ENCODE data around the gene NET1.

The NET1 gene

DNA sequence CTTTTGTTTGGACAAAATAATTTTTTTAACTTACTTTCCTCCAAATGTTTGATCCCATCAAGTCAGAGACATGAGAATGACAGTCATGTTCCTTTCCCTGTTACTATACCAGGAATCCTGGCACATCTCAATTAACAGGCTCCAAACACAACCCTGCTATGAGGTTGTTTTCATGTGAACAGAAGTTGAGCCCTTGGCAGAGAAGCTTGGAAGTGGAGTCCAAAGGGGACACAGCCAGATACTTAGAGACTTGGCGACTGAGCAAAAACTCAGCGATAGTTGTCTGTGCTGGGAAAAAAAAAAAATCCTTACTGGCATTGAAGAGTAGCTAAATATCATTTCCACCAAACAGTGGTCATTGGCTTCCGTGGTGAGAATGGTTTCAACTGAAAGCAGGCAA is 20.6 kb upstream of the NET1 start:
- no peaks in the 10 kb centered on the region for H4K20me1 ChIP-seq (ENCODE audit: insufficient read depth, low read length)
- no peak for TF ChIP-seq EZH2 (IDR thresholded peaks at IDR 0.05; ENCODE audit: borderline replicate concordance, low read length)
- TF ChIP-seq, protein P1, sequence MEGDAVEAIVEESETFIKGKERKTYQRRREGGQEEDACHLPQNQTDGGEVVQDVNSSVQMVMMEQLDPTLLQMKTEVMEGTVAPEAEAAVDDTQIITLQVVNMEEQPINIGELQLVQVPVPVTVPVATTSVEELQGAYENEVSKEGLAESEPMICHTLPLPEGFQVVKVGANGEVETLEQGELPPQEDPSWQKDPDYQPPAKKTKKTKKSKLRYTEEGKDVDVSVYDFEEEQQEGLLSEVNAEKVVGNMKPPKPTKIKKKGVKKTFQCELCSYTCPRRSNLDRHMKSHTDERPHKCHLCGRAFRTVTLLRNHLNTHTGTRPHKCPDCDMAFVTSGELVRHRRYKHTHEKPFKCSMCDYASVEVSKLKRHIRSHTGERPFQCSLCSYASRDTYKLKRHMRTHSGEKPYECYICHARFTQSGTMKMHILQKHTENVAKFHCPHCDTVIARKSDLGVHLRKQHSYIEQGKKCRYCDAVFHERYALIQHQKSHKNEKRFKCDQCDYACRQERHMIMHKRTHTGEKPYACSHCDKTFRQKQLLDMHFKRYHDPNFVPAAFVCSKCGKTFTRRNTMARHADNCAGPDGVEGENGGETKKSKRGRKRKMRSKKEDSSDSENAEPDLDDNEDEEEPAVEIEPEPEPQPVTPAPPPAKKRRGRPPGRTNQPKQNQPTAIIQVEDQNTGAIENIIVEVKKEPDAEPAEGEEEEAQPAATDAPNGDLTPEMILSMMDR (IDR thresholded peaks at IDR 0.05; ENCODE audit: low read length): no peak
- no peak overlapping the region for H3K4me3 ChIP-seq (ENCODE audit: low read depth, low read length, poor library complexity, severe bottlenecking)

GRCh38 chr10:5393529-5393928 is 18.8 kb upstream of the NET1 start:
- Histone ChIP-seq H3K9ac (ENCODE audit: low read length) (no peak overlapping the region), H2AFZ (ENCODE audit: low read length) (no peak overlapping the region), H3K9me2 (ENCODE audit: low read depth, low read length) (no peaks in the 10 kb centered on the region), H3K27ac (ENCODE audit: low read depth, low read length, poor library complexity, severe bottlenecking) (no peak overlapping the region), H3K27me3 (ENCODE audit: insufficient read depth, low read length) (no peaks in the 10 kb centered on the region), H3K9me3 (ENCODE audit: low read length) (peaks cover 10% of the 10 kb centered on the region), H3K4me2 (ENCODE audit: low read length) (no peak overlapping the region), H3K36me3 (ENCODE audit: insufficient read depth, low read length) (no peaks in the 10 kb centered on the region), H3K4me3 (ENCODE audit: low read depth, low read length, poor library complexity, severe bottlenecking) (no peak overlapping the region), H3K4me1 (ENCODE audit: insufficient read depth, low read length, severe bottlenecking) (no peaks in the 10 kb centered on the region), H3K79me2 (ENCODE audit: insufficient read depth, low read length) (no peaks in the 10 kb centered on the region), H3F3A (ENCODE audit: insufficient read depth, low read length) (no peaks in the 10 kb centered on the region), H4K20me1 (ENCODE audit: insufficient read depth, low read length) (no peaks in the 10 kb centered on the region)
- TF ChIP-seq, protein P1 (IDR thresholded peaks at IDR 0.05; ENCODE audit: low read length): no peak
- TF ChIP-seq EZH2 (IDR thresholded peaks at IDR 0.05; ENCODE audit: borderline replicate concordance, low read length): no peak

More for the DNA sequence above, 20.6 kb upstream of the NET1 start:
- no peak overlapping the region for H3K4me2 ChIP-seq (ENCODE audit: low read length)
- H3K9me3 ChIP-seq (ENCODE audit: low read length): peaks cover 10% of the 10 kb centered on the region
- H3K79me2 ChIP-seq (ENCODE audit: insufficient read depth, low read length): no peaks in the 10 kb centered on the region
- H2AFZ ChIP-seq (ENCODE audit: low read length): no peak overlapping the region
- no peaks in the 10 kb centered on the region for H3K36me3 ChIP-seq (ENCODE audit: insufficient read depth, low read length)
- no peaks in the 10 kb centered on the region for H3K4me1 ChIP-seq (ENCODE audit: insufficient read depth, low read length, severe bottlenecking)
- H3F3A ChIP-seq (ENCODE audit: insufficient read depth, low read length): no peaks in the 10 kb centered on the region
- no peaks in the 10 kb centered on the region for H3K27me3 ChIP-seq (ENCODE audit: insufficient read depth, low read length)
- H3K27ac ChIP-seq (ENCODE audit: low read depth, low read length, poor library complexity, severe bottlenecking): no peak overlapping the region
- no peak overlapping the region for H3K9ac ChIP-seq (ENCODE audit: low read length)
- H3K9me2 ChIP-seq (ENCODE audit: low read depth, low read length): no peaks in the 10 kb centered on the region

DNA sequence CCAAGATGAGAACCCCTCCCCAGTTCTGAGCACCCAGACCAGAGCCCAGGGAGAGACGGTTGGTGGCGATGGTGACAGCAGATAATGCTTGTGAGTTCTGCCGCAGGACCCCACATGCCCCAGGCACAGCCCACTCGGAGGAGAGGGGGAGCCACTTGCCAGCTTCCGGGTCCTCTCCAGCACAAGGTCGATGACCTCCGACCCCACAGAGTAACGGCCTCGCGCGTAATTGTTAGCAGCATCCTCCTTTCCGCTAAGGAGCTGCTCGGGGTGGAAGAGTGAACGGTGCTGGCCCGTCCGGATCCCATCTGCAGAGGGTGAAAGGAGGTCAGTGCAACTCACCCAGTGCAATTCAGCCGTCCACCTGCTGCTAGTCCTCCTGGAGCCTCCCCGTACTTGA is 17.2 kb upstream of the NET1 start:
- Histone ChIP-seq H3F3A (ENCODE audit: insufficient read depth, low read length) (no peaks in the 10 kb centered on the region), H3K9me2 (ENCODE audit: low read depth, low read length) (no peaks in the 10 kb centered on the region), H3K79me2 (ENCODE audit: insufficient read depth, low read length) (no peaks in the 10 kb centered on the region), H3K27ac (ENCODE audit: low read depth, low read length, poor library complexity, severe bottlenecking) (no peak overlapping the region), H3K4me3 (ENCODE audit: low read depth, low read length, poor library complexity, severe bottlenecking) (no peak overlapping the region), H3K4me1 (ENCODE audit: insufficient read depth, low read length, severe bottlenecking) (no peaks in the 10 kb centered on the region), H3K4me2 (ENCODE audit: low read length) (no peak overlapping the region), H3K27me3 (ENCODE audit: insufficient read depth, low read length) (no peaks in the 10 kb centered on the region), H3K9ac (ENCODE audit: low read length) (no peak overlapping the region), H2AFZ (ENCODE audit: low read length) (no peak overlapping the region), H3K9me3 (ENCODE audit: low read length) (peaks cover 8% of the 10 kb centered on the region), H4K20me1 (ENCODE audit: insufficient read depth, low read length) (no peaks in the 10 kb centered on the region), H3K36me3 (ENCODE audit: insufficient read depth, low read length) (no peaks in the 10 kb centered on the region)
- TF ChIP-seq, protein P1 (IDR thresholded peaks at IDR 0.05; ENCODE audit: low read length): no peak
- no peak for TF ChIP-seq EZH2 (IDR thresholded peaks at IDR 0.05; ENCODE audit: borderline replicate concordance, low read length)

Data from OCI-LY1 (cell line).